GM12864 (cell line): ENCODE measurements around the gene PGGHG.
A peak's percentile ranks its signal among the peaks of the same experiment; 100 is the strongest.
"Not testable (repeated sequence)": the region's sequence is repeated elsewhere in the genome, so short reads cannot be mapped to it uniquely, and the experiment has no call there.

Source experiments
- DNase-seq: peaks from one replicate; pipeline ENCODE4 v3.0.0-alpha.2; 2011; ENCODE audit warnings: low read depth
- H3K4me3 ChIP-seq: 2 replicates; pipeline ENCODE4 v1.5.1; 2011; ENCODE audit warnings: mild to moderate bottlenecking, low read depth, low read length, control low read depth
- CTCF ChIP-seq: IDR thresholded peaks from 2 replicates; pipeline ENCODE4 v1.5.1; 2011; ENCODE audit warnings: low read depth, mild to moderate bottlenecking, moderate library complexity, low read length, control low read depth, inconsistent platforms; ENCODE audit errors: missing control alignments

The PGGHG gene

DNA sequence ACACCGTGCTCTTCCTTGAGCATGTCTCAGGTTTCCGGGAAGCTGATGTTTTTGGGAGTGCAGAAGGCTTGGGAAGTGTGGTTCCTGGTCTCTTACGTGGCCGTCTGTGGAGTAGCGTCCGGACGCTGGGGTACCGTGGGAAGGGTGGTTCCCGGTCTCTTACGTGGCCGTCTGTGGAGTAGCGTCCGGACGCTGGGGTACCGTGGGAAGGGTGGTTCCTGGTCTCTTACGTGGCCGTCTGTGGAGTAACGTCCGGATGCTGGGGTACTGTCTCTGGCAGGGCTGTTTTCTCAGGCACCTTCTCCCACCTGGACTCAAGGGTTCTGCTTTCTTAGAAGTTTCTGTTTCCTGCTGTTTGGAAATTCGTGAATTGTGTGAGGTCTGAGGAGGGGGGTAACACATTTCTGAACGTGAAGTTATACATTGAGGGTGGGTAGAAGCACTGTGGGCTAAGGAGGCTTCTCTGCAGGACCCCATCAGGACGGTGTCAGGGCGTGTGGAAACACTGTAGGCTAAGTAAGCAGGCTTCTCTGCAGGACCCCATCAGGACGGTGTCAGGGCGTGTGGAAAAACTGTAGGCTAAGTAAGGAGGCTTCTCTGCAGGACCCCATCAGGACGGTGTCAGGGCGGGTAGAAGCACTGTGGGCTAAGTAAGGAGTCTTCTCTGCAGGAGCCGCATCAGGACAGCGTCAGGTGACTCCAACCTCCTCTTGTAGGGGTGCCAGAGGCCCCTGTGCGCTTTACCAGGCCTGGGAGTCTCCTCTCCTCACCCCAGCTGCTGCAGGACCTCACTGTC is 37.1 kb downstream of the PGGHG start:
- no peak for TF ChIP-seq CTCF
- peak overlapping the region; percentile 35 for H3K4me3 ChIP-seq

DNA sequence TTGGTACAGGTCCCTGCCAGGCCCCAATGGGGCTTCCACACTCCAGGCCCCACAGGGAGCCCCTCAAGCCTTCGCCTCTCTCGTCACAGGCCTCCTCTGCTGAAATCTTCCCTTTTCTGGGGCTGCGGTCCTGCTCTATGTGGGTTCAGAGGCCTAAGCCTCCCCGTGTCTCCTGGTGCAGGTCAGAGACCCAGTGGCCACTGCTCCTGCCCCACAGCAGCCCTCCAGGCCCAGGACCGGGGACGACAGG is 37.6 kb downstream of the PGGHG start:
- TF ChIP-seq CTCF = no peak
- no peak for DNase-seq
- H3K4me3 ChIP-seq = peak overlapping the region; percentile 35

More for the DNA sequence above, 37.1 kb downstream of the PGGHG start:
- DNase-seq = no peak

DNA sequence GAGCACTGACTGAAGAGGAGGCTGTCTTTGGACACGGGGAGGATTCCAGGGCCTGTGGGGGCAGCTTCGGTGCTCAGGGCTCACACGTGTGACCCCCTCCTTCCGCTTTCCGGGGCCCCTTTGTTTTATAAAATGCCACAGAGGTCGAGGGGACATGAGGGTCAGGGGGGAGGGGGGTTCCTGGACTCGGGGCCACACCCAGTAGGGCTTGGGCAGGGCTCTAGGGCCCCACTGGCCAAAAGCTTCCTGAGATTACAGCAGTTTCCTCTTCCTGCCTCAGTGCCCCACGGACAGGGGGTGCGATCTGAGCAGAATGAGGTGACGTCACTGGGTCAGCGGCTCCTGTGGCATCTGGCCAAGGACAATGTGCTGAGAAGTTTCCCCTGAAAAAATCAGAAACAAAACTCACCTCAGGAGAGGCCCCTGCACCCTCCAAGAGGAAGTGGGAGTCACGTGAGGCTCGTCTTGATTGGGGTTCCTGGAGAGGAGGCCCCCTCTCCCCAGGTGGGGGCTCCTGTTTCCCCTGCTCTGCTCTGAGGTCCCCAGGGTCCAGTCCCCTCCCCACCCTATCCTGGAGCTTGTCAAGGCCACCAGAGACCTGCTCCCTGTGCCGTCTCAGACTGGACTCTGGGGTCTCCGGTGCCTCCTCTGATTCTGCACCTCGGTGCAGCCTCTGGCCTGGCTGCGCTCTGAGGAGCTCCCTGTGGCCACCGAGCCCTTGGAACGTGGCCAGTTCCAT is 38.1 kb downstream of the PGGHG start:
- peak; percentile 81 for DNase-seq
- H3K4me3 ChIP-seq = peak overlapping the region; percentile 35
- TF ChIP-seq CTCF = no peak

DNA sequence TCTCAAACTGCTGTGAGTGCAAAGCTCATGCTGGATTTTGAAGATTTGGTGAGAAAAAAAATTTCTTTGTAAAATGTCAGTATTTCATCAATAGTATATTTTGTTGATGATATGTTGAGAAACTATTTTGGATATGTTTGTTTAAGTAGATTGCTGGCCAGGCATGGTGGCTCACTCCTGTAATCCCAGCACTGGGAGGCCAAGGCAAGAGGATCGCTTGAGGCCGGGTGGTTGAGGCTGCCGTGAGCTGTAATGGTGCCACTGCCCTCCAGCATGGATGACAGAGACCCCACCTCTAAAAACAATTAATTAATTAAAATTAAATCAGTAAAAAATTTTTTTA is 38.6 kb downstream of the PGGHG start:
- TF ChIP-seq CTCF = no peak
- no peak overlapping the region for H3K4me3 ChIP-seq
- DNase-seq = no peak

- DNase-seq = no peak
- no peak overlapping the region for H3K4me3 ChIP-seq
- TF ChIP-seq CTCF = no peak
Observed at GRCh38 chr11:328012-328411, 39.1 kb downstream of the PGGHG start.

DNA sequence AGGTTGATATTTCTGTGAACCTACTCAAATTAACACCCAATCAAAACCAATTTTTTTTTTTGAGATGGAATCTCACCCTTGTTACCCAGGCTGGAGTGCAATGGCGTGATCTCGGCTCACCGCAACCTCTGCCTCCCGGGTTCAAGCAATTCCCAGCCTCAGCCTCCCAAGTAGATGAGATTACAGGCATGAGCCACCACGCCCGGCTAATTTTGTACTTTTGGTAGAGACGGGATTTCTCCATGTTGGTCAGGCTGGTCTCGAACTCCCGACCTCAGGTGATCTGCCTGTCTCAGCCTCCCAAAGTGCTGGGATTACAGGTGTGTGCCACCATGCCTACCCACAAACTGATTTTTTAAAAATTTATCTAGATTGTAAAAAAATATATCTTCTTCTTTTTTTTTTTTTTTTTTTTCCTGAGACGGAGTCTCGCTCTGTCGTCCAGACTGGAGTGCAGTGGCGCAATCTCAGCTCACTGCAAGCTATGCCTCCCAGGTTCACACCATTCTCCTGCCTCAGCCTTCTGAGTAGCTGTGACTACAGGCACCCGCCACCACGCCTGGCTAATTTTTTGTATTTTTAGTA is 39.7 kb downstream of the PGGHG start:
- DNase-seq, H3K4me3 ChIP-seq: not testable (repeated sequence)

- H3K4me3 ChIP-seq = no peak overlapping the region
Observed at GRCh38 chr11:329886-330253, 40.9 kb downstream of the PGGHG start.

More at GRCh38 chr11:329886-330253, 40.9 kb downstream of the PGGHG start:
- no peak for TF ChIP-seq CTCF
- DNase-seq = no peak
